DOHH2 (cell line): ENCODE data around the gene MIPOL1.

Experiments used
- H3F3A ChIP-seq: fragments of 200-600 bp; sonication (generic), shearing (Covaris generic); 2 replicates; pipeline ENCODE4 v1.6.0; 2016; ENCODE audit warnings: antibody characterized with exemption, mild to moderate bottlenecking; ENCODE audit not compliant: control insufficient read depth, insufficient read depth
- H3K27ac ChIP-seq: fragments of 200-600 bp; sonication (generic); 2 replicates; pipeline ENCODE4 v1.5.1; 2014; ENCODE audit warnings: low read depth, mild to moderate bottlenecking, low read length, moderate library complexity
- H3K27me3 ChIP-seq: fragments of 200-600 bp; sonication (generic); 2 replicates; pipeline ENCODE4 v1.6.1; 2014; ENCODE audit warnings: mild to moderate bottlenecking, low read length, mixed read lengths; ENCODE audit not compliant: control insufficient read depth
- H3K36me3 ChIP-seq: fragments of 200-600 bp; sonication (generic); 2 replicates; pipeline ENCODE4 v1.6.1; 2014; ENCODE audit warnings: mild to moderate bottlenecking, low read length, moderate library complexity, mixed read lengths; ENCODE audit not compliant: control insufficient read depth
- H3K4me1 ChIP-seq: fragments of 200-600 bp; sonication (generic); 2 replicates; pipeline ENCODE4 v1.6.1; 2014; ENCODE audit warnings: mild to moderate bottlenecking, low read length, mixed read lengths; ENCODE audit not compliant: control insufficient read depth
- H3K4me2 ChIP-seq: fragments of 200-600 bp; sonication (generic); 2 replicates; pipeline ENCODE4 v1.6.0; 2014; ENCODE audit warnings: mild to moderate bottlenecking, low read length, moderate library complexity
- H3K4me3 ChIP-seq: fragments of 200-600 bp; sonication (generic); 2 replicates; pipeline ENCODE4 v1.5.1; 2014; ENCODE audit warnings: mild to moderate bottlenecking, low read length, mixed read lengths
- H3K79me2 ChIP-seq: fragments of 200-600 bp; sonication (generic); 2 replicates; pipeline ENCODE4 v1.6.1; 2014; ENCODE audit warnings: mild to moderate bottlenecking, low read length, mixed read lengths; ENCODE audit not compliant: control insufficient read depth
- H3K9me2 ChIP-seq: fragments of 200-600 bp; sonication (generic); replicated peaks from 2 replicates; pipeline ENCODE4 v1.6.1; 2014; ENCODE audit warnings: mild to moderate bottlenecking, low read length, mixed read lengths; ENCODE audit not compliant: control insufficient read depth
- H3K9me3 ChIP-seq: fragments of 200-600 bp; sonication (generic); 2 replicates; pipeline ENCODE4 v1.6.1; 2014; ENCODE audit warnings: antibody characterized with exemption, low read length, mixed read lengths; ENCODE audit not compliant: control insufficient read depth, insufficient read depth
- H4K20me1 ChIP-seq: fragments of 200-600 bp; sonication (generic); 2 replicates; pipeline ENCODE4 v1.6.0; 2014; ENCODE audit warnings: low read depth, mild to moderate bottlenecking, antibody characterized with exemption, low read length, moderate library complexity; ENCODE audit not compliant: control insufficient read depth, insufficient read depth
- CTCF ChIP-seq: fragments of 200-600 bp; sonication (generic); IDR thresholded peaks from one replicate; pipeline ENCODE4 v1.5.1; 2014; ENCODE audit warnings: antibody characterized with exemption, mild to moderate bottlenecking, low read depth, low read length; ENCODE audit not compliant: poor library complexity, severe bottlenecking
- EZH2phosphoT487 ChIP-seq: fragments of 200-600 bp; sonication (generic); IDR thresholded peaks from 2 replicates; pipeline ENCODE4 v1.6.1; 2017; ENCODE audit warnings: borderline replicate concordance, mild to moderate bottlenecking, antibody characterized with exemption, low read length, moderate library complexity, mixed read lengths

The MIPOL1 gene

GRCh38 chr14:37546621-37547447 is 349.1 kb downstream of the MIPOL1 start:
- H4K20me1 ChIP-seq = no peaks in the 10 kb centered on the region
- no peak overlapping the region for H3K27ac ChIP-seq
- H3K27me3 ChIP-seq = no peaks in the 10 kb centered on the region
- no peaks in the 10 kb centered on the region for H3F3A ChIP-seq
- no peak overlapping the region for H3K4me2 ChIP-seq
- no peaks in the 10 kb centered on the region for H3K9me3 ChIP-seq
- H3K9me2 ChIP-seq = no peaks in the 10 kb centered on the region
- no peak overlapping the region for H3K4me3 ChIP-seq
- TF ChIP-seq EZH2phosphoT487 (no peak), CTCF (no peak)
- no peaks in the 10 kb centered on the region for H3K79me2 ChIP-seq
- no peaks in the 10 kb centered on the region for H3K4me1 ChIP-seq
- no peaks in the 10 kb centered on the region for H3K36me3 ChIP-seq

- no peak overlapping the region for H3K27ac ChIP-seq
- no peaks in the 10 kb centered on the region for H3K27me3 ChIP-seq
- no peaks in the 10 kb centered on the region for H3F3A ChIP-seq
- H3K4me2 ChIP-seq = no peak overlapping the region
- no peaks in the 10 kb centered on the region for H3K79me2 ChIP-seq
- H3K9me3 ChIP-seq = no peaks in the 10 kb centered on the region
- no peak overlapping the region for H3K4me3 ChIP-seq
- H3K4me1 ChIP-seq = no peaks in the 10 kb centered on the region
- TF ChIP-seq CTCF (no peak), EZH2phosphoT487 (no peak)
- no peaks in the 10 kb centered on the region for H3K36me3 ChIP-seq
- no peaks in the 10 kb centered on the region for H3K9me2 ChIP-seq
- no peaks in the 10 kb centered on the region for H4K20me1 ChIP-seq
Measured at GRCh38 chr14:37550511-37550910, 352.8 kb downstream of the MIPOL1 start.

GRCh38 chr14:37551119-37551518 is 353.4 kb downstream of the MIPOL1 start:
- H4K20me1 ChIP-seq = no peaks in the 10 kb centered on the region
- no peak overlapping the region for H3K4me3 ChIP-seq
- H3F3A ChIP-seq = no peaks in the 10 kb centered on the region
- no peaks in the 10 kb centered on the region for H3K36me3 ChIP-seq
- no peaks in the 10 kb centered on the region for H3K9me2 ChIP-seq
- H3K79me2 ChIP-seq = no peaks in the 10 kb centered on the region
- H3K27ac ChIP-seq = no peak overlapping the region
- H3K9me3 ChIP-seq = no peaks in the 10 kb centered on the region
- H3K4me2 ChIP-seq = no peak overlapping the region
- no peaks in the 10 kb centered on the region for H3K27me3 ChIP-seq
- H3K4me1 ChIP-seq = no peaks in the 10 kb centered on the region
- TF ChIP-seq CTCF = no peak
- TF ChIP-seq EZH2phosphoT487 = no peak
